WTC11 (cell line): Measurements from ENCODE around the gene IFNA10. TPM values are rescaled to one million over a fixed set of nuclear protein-coding genes. Genes with fewer than 3 reads are reported as not detected.

Source experiments
- ATAC-seq: fragments of 200-7000 bp; cut with Tn5 transposase; 2 replicates; pipeline ENCODE4 v1.10.0; 2021; ENCODE audit warnings: mild to moderate bottlenecking, moderate library complexity
- CTCF ChIA-PET: fragments of 300-600 bp; sonication (Branson Sonifier 250); formaldehyde crosslinking; loops from one replicate; lab custom pipeline; 2021; ENCODE audit warnings: antibody characterized with exemption; lab: Charles Lee
- POLR2A ChIA-PET: fragments of 350-600 bp; sonication (Branson Sonifier 250); formaldehyde crosslinking; loops from one replicate; lab custom pipeline; 2021; ENCODE audit warnings: antibody characterized with exemption; lab: Charles Lee
- DNase-seq: peaks from one replicate; pipeline ENCODE4 v3.0.0; 2021; ENCODE audit warnings: low spot score
- H3K27ac Mint-ChIP-seq: 2 replicates; pipeline ENCODE4 v1.8.0; 2021; ENCODE audit warnings: mixed read lengths
- H3K27me3 Mint-ChIP-seq: 2 replicates; pipeline ENCODE4 v1.8.0; 2021; ENCODE audit warnings: low read depth, mild to moderate bottlenecking, moderate library complexity, mixed read lengths
- H3K36me3 Mint-ChIP-seq: 2 replicates; pipeline ENCODE4 v1.8.0; 2021; ENCODE audit warnings: mixed read lengths
- H3K4me1 Mint-ChIP-seq: 2 replicates; pipeline ENCODE4 v1.8.0; 2022; ENCODE audit warnings: mixed read lengths
- H3K4me3 Mint-ChIP-seq: 2 replicates; pipeline ENCODE4 v1.8.0; 2021; ENCODE audit warnings: mild to moderate bottlenecking, moderate library complexity, mixed read lengths
- H3K9me3 Mint-ChIP-seq: 2 replicates; pipeline ENCODE4 v1.8.0; 2021; ENCODE audit warnings: mixed read lengths
- AFF4 ChIP-seq: sonication (generic); formaldehyde crosslinking; IDR thresholded peaks from 2 replicates; pipeline ENCODE4 v1.8.1; 2023; ENCODE audit warnings: mild to moderate bottlenecking, missing genetic modification reagents, borderline replicate concordance
- ETV6 ChIP-seq: sonication (generic); formaldehyde crosslinking; IDR thresholded peaks from 2 replicates; pipeline ENCODE4 v1.8.1; 2022; ENCODE audit warnings: mild to moderate bottlenecking, missing genetic modification reagents
- FOXP1 ChIP-seq: sonication (generic); formaldehyde crosslinking; IDR thresholded peaks from 2 replicates; pipeline ENCODE4 v1.8.0; 2022; ENCODE audit warnings: missing genetic modification reagents, mild to moderate bottlenecking, moderate library complexity, borderline replicate concordance
- HMGA2 ChIP-seq: fragments of 250-450 bp; sonication (Bioruptor Pico); IDR thresholded peaks from 2 replicates; pipeline ENCODE4 v1.4.0; 2021; ENCODE audit warnings: mild to moderate bottlenecking, moderate library complexity
- JUN ChIP-seq: sonication (generic); formaldehyde crosslinking; IDR thresholded peaks from 2 replicates; pipeline ENCODE4 v1.8.0; 2023; ENCODE audit warnings: mild to moderate bottlenecking, missing genetic modification reagents
- MYBL2 ChIP-seq: sonication (generic); formaldehyde crosslinking; IDR thresholded peaks from 2 replicates; pipeline ENCODE4 v1.8.1; 2023; ENCODE audit warnings: mild to moderate bottlenecking, moderate library complexity, missing genetic modification reagents
- NR2C2 ChIP-seq: sonication (generic); formaldehyde crosslinking; IDR thresholded peaks from 2 replicates; pipeline ENCODE4 v1.8.0; 2022; ENCODE audit warnings: mild to moderate bottlenecking, missing genetic modification reagents
- RELA ChIP-seq: sonication (generic); formaldehyde crosslinking; IDR thresholded peaks from 2 replicates; pipeline ENCODE4 v1.8.1; 2022; ENCODE audit warnings: missing genetic modification reagents, mild to moderate bottlenecking, borderline replicate concordance
- RORB ChIP-seq: fragments of 250-450 bp; sonication (Bioruptor Pico); IDR thresholded peaks from 2 replicates; pipeline ENCODE4 v1.9.0; 2021; ENCODE audit warnings: mild to moderate bottlenecking
- TEAD4 ChIP-seq: sonication (generic); formaldehyde crosslinking; IDR thresholded peaks from 2 replicates; pipeline ENCODE4 v1.8.0; 2022; ENCODE audit warnings: mild to moderate bottlenecking, missing genetic modification reagents
- ZMAT4 ChIP-seq: fragments of 250-450 bp; sonication (Bioruptor Pico); IDR thresholded peaks from 2 replicates; pipeline ENCODE4 v1.9.0; 2021; ENCODE audit warnings: mild to moderate bottlenecking
- ZNF317 ChIP-seq: sonication (generic); formaldehyde crosslinking; IDR thresholded peaks from 2 replicates; pipeline ENCODE4 v1.8.1; 2023; ENCODE audit warnings: low read depth, mild to moderate bottlenecking, moderate library complexity, missing genetic modification reagents, borderline replicate concordance
- ZNF512 ChIP-seq: sonication (generic); formaldehyde crosslinking; IDR thresholded peaks from 2 replicates; pipeline ENCODE4 v1.8.1; 2022; ENCODE audit warnings: missing genetic modification reagents, borderline replicate concordance
- ZNF532 ChIP-seq: fragments of 250-450 bp; sonication (Bioruptor Pico); IDR thresholded peaks from 2 replicates; pipeline ENCODE4 v1.9.0; 2021; ENCODE audit warnings: mild to moderate bottlenecking, borderline replicate concordance
- total RNA-seq: library from RNA; stranded (reverse); gene quantifications from 3 replicates; pipeline ENCODE4 v1.2.3, GENCODE V29; 2021

IFNA10 gene
- total RNA-seq, 1 experiment from 2014 or later = not detected

- DNase-seq (no peak), ATAC-seq (no peak)
- ChIA-PET POLR2A (no interaction called here), CTCF (no interaction called here)
- no peaks in the 10 kb centered on the region; the same call in none of the 2 replicates for H3K27me3 Mint-ChIP-seq
- H3K9me3 Mint-ChIP-seq = peaks cover 5% of the 10 kb centered on the region; the same call in 1 of the 2 replicates
- no peaks in the 10 kb centered on the region for H3K4me1 Mint-ChIP-seq
- no peak for TF ChIP-seq RORB (CRISPR knock-in tag)
- peak; percentile 90 for TF ChIP-seq HMGA2 (CRISPR knock-in tag)
- H3K27ac Mint-ChIP-seq = no peak overlapping the region
- no peak overlapping the region for H3K4me3 Mint-ChIP-seq
- H3K36me3 Mint-ChIP-seq = no peaks in the 10 kb centered on the region
These were observed 41.4 kb downstream of the IFNA10 start for GRCh38 chr9:21165516-21165915.

GRCh38 chr9:21160178-21160577 lies 46.8 kb downstream of the IFNA10 start:
- Mint-ChIP-seq H3K27ac (no peak overlapping the region), H3K4me3 (no peak overlapping the region), H3K36me3 (no peaks in the 10 kb centered on the region), H3K9me3 (peaks cover 5% of the 10 kb centered on the region; the same call in 1 of the 2 replicates), H3K27me3 (no peaks in the 10 kb centered on the region), H3K4me1 (no peaks in the 10 kb centered on the region)
- ChIA-PET CTCF (interaction anchor here (1.2 kb wide), 1 partner anchor 23 kb away, joined by 3 read pairs; no protein-coding TSS in a partner anchor), POLR2A (no interaction called here)
- DNase-seq (no peak), ATAC-seq (no peak)
- TF ChIP-seq ZMAT4 (no peak), MYBL2 (no peak), ZNF532 (CRISPR knock-in tag) (no peak), FOXP1 (CRISPR knock-in tag) (no peak), JUN (no peak), ZNF317 (no peak), RELA (CRISPR knock-in tag) (no peak), TEAD4 (CRISPR knock-in tag) (no peak), ETV6 (CRISPR knock-in tag) (no peak), NR2C2 (CRISPR knock-in tag) (no peak), AFF4 (no peak), ZNF512 (CRISPR knock-in tag) (no peak)

Other genes with a start within 250 kb of the IFNA10 start
- gene HACD4, start 175.5 kb downstream of the IFNA10 start, total RNA-seq = 0.94 to 1.2 TPM (median 1.1 TPM) in 3 replicates
- gene IFNB1, start 129.2 kb downstream of the IFNA10 start, total RNA-seq = not detected in 3 replicates
- not detected in 3 replicates for gene IFNW1, start 65.3 kb downstream of the IFNA10 start, total RNA-seq
- gene IFNA21, start 40.5 kb downstream of the IFNA10 start, total RNA-seq = not detected in 3 replicates
- not detected in 3 replicates for gene IFNA4, start 19.6 kb downstream of the IFNA10 start, total RNA-seq
- not detected in 3 replicates for gene IFNA7, start 4.9 kb downstream of the IFNA10 start, total RNA-seq
- gene IFNA16, start 10.2 kb upstream of the IFNA10 start, total RNA-seq = not detected in 3 replicates
- gene IFNA17, start 21.1 kb upstream of the IFNA10 start, total RNA-seq = not detected in 3 replicates
- not detected in 3 replicates for gene IFNA14, start 32.9 kb upstream of the IFNA10 start, total RNA-seq
- not detected in 3 replicates for gene IFNA5, start 98.2 kb upstream of the IFNA10 start, total RNA-seq
- 15.6 to 17.4 TPM (median 16.1 TPM) in 3 replicates for gene KLHL9, start 128.3 kb upstream of the IFNA10 start, total RNA-seq
- not detected in 3 replicates for gene IFNA6, start 143.7 kb upstream of the IFNA10 start, total RNA-seq
- gene IFNA13, start 160.9 kb upstream of the IFNA10 start, total RNA-seq = not detected in 3 replicates
- not detected in 3 replicates for gene IFNA2, start 178.3 kb upstream of the IFNA10 start, total RNA-seq
- not detected in 3 replicates for gene IFNA8, start 202.0 kb upstream of the IFNA10 start, total RNA-seq
- not detected in 3 replicates for gene IFNA1, start 233.3 kb upstream of the IFNA10 start, total RNA-seq